Stimulated activated memory B cell treated with anti-CD40 and anti-IgM and Interleukin-4, amounts not matched to agents 10 μg/mL and 1 μg/mL and 100 μg/mL, for 72 hours (primary cell): ENCODE measurements around the gene COL24A1.

ENCODE experiments used
- ATAC-seq: fragments of 150-1000 bp; cut with Tn5 transposase; 2 replicates; pipeline ENCODE4 v1.10.0; 2021
- H3K27ac Mint-ChIP-seq: one replicate; pipeline ENCODE4 v1.8.0; 2022; ENCODE audit warnings: mild to moderate bottlenecking, mixed read lengths
- H3K27me3 Mint-ChIP-seq: one replicate; pipeline ENCODE4 v1.8.0; 2022; ENCODE audit warnings: mixed read lengths
- H3K36me3 Mint-ChIP-seq: one replicate; pipeline ENCODE4 v1.8.0; 2022; ENCODE audit warnings: mixed read lengths
- H3K4me1 Mint-ChIP-seq: one replicate; pipeline ENCODE4 v1.8.0; 2022; ENCODE audit warnings: mixed read lengths
- H3K4me3 Mint-ChIP-seq: one replicate; pipeline ENCODE4 v1.8.0; 2022; ENCODE audit warnings: mild to moderate bottlenecking, moderate library complexity, mixed read lengths
- H3K9me3 Mint-ChIP-seq: one replicate; pipeline ENCODE4 v1.8.0; 2022; ENCODE audit warnings: mixed read lengths

The COL24A1 gene

DNA sequence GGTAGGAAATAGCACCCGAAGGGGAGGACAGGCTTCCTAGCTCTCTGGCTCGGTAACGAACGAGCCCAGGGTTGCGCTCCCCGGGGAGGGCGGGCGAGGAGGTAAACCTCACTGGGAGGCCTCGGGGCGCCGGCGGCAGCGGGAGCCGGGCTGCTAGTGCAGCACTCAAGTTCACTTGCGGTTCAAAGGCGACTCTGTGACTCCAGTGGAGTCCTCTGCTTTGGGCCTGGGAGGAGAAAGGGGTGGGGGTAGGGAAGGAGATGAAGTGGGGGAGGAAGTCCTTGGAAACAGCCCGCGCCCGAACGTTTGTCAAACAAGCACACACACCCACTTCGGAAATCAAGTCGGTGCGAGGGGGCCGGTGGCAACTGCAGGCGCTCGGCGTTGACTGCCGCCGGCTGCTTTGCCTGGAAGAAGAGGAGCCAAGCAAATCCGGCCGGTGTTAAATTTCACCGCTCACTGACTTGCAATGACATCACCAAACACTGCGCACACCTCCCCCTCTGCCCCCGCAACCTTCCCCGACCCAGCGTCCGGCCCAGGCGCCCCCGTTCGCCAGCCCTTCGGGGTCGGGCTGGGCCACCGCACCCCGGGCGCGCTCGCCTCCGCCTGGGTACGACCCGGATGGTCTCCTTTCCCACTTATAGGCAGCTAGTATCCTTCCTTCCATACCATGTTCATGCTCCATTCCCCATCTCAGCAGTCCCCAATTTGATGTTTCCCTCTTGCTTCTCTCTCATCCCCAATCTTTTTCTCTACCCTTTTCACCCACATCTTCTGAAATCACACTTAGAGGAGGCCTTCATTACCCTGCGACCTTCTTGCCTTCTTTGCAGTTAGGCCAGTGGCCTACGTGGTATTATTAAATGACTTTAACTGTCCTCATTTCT lies at the start of gene COL24A1:
Gene COL24A1 (minus strand): TSS at position 207 of the 890 bp plus-strand sequence. CDS start 376 bp downstream, outside the sequence.
- Mint-ChIP-seq H3K36me3 (no peaks in the 10 kb centered on the region), H3K4me3 (no peak within 1 kb of the TSS), H3K27me3 (peaks cover 41% of the 10 kb centered on the region), H3K4me1 (no peaks in the 10 kb centered on the region), H3K27ac (no peak within 1 kb of the TSS), H3K9me3 (peaks cover 5% of the 10 kb centered on the region)
- no peak for ATAC-seq

DNA sequence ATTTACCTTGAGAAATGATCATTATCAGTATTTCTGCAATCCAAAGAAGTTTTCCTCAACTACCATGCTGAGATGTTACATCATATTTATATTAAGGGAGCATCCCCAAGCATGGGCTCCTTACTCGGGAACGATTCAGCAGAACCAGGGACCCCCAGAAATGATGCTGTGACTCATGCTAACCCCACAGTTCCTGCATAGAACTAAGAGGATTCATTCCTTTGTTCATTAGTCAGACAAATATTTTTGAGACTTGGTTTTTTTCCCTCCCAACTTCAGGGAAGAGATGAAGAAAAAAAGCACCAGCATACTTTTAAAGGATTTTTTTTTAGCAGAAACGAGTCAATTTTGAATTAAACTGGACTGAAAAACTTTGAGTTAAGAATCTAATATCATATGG lies 49.2 kb upstream of the COL24A1 start:
- ATAC-seq: no peak
- Mint-ChIP-seq H3K4me3 (no peak overlapping the region), H3K9me3 (no peaks in the 10 kb centered on the region), H3K27me3 (no peaks in the 10 kb centered on the region), H3K4me1 (no peaks in the 10 kb centered on the region), H3K36me3 (no peaks in the 10 kb centered on the region), H3K27ac (no peak overlapping the region)

DNA sequence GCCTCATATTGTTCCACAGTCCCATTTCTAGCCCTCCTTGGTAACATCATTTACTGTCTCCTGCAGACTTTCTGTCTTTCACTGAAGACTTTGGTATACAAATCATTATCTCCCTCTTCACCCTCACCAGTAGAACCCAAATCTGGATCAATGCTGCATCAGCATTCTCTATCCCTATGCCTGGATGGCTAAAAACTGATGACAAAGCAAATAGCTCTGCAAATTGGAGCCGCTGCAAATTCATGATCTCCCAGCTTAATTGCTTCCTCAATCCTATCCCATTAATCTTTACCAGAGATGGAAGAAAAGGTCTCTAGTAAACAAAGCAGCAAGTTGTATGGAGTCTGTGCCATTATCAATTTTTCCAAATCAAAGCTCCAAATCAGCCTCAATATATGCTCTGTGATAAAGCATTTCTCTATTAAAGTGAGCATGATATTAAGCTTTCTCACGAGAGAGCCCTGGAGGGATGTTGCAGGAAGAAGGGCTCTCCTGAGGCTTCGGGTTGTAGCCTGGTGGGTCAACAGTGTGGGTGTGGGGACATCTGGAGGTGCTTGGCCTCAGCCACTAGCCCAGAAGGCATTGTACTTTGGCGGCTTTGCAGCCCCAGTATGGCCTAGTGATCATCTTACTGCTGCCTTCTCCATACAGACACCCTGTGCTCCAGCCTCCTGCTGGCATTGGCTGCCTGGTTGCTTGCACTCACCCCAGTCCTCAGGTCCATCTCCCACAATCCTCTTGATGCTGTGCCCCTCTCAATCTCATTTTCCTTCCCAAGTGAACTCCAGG lies 46.2 kb upstream of the COL24A1 start:
- ATAC-seq: peak; percentile 53
- H3K9me3 Mint-ChIP-seq: no peaks in the 10 kb centered on the region
- no peak overlapping the region for H3K27ac Mint-ChIP-seq
- no peaks in the 10 kb centered on the region for H3K36me3 Mint-ChIP-seq
- no peak overlapping the region for H3K4me3 Mint-ChIP-seq
- H3K27me3 Mint-ChIP-seq: no peaks in the 10 kb centered on the region
- no peaks in the 10 kb centered on the region for H3K4me1 Mint-ChIP-seq

DNA sequence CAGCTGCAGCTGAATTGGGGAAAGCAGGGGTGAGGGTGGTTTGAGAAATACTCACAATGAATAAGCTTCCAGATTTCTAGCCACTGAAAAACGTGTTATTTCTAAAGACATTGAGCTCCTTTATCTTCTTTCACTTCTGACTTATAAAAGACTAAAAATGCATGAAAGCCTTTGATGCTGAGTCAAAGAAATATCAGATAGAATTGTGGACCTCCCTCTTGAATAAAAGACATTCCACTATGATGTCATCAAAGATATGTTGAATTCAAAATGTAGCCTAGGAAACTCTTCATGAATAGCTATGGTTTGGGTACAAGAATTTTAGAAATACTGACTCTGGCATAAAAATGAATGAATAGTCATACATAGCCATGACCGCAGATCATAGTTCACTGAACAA lies 44.7 kb upstream of the COL24A1 start:
- no peaks in the 10 kb centered on the region for H3K27me3 Mint-ChIP-seq
- H3K27ac Mint-ChIP-seq: no peak overlapping the region

DNA sequence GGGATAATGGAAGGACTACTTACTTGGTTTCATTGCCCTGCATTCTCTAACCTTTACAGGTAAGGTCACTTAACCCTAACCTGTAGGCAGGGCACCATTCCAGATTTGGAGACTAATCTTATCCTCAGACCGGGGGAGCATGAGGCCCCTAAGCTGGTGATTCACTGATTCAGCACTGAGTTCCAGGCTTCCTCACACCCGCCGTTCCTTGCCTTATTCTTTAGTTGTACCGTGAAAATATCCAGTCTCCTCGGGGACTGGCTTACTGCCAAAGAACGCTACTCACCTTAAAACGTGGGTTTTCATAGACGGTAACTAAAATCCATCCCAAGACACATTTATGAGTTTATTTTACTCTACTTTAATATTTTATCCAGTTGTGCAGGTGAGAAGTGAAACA lies 44.3 kb upstream of the COL24A1 start:
- Mint-ChIP-seq H3K9me3 (no peaks in the 10 kb centered on the region), H3K4me3 (no peak overlapping the region), H3K4me1 (no peaks in the 10 kb centered on the region), H3K36me3 (no peaks in the 10 kb centered on the region), H3K27me3 (no peaks in the 10 kb centered on the region), H3K27ac (no peak overlapping the region)
- no peak for ATAC-seq

More for the DNA sequence above, 44.7 kb upstream of the COL24A1 start:
- Mint-ChIP-seq H3K4me1 (no peaks in the 10 kb centered on the region), H3K36me3 (no peaks in the 10 kb centered on the region), H3K9me3 (no peaks in the 10 kb centered on the region), H3K4me3 (no peak overlapping the region)
- no peak for ATAC-seq

- H3K9me3 Mint-ChIP-seq: no peaks in the 10 kb centered on the region
- no peak overlapping the region for H3K4me3 Mint-ChIP-seq
- H3K27me3 Mint-ChIP-seq: no peaks in the 10 kb centered on the region
- no peak overlapping the region for H3K27ac Mint-ChIP-seq
- no peaks in the 10 kb centered on the region for H3K36me3 Mint-ChIP-seq
- ATAC-seq: no peak
- H3K4me1 Mint-ChIP-seq: no peaks in the 10 kb centered on the region
Measured at GRCh38 chr1:86197206-86197855, 40.8 kb upstream of the COL24A1 start.

- no peak for ATAC-seq
- Mint-ChIP-seq H3K4me1 (no peaks in the 10 kb centered on the region), H3K27ac (no peak overlapping the region), H3K36me3 (no peaks in the 10 kb centered on the region), H3K27me3 (no peaks in the 10 kb centered on the region), H3K4me3 (no peak overlapping the region), H3K9me3 (no peaks in the 10 kb centered on the region)
Measured at GRCh38 chr1:86195281-86195680, 38.7 kb upstream of the COL24A1 start.

DNA sequence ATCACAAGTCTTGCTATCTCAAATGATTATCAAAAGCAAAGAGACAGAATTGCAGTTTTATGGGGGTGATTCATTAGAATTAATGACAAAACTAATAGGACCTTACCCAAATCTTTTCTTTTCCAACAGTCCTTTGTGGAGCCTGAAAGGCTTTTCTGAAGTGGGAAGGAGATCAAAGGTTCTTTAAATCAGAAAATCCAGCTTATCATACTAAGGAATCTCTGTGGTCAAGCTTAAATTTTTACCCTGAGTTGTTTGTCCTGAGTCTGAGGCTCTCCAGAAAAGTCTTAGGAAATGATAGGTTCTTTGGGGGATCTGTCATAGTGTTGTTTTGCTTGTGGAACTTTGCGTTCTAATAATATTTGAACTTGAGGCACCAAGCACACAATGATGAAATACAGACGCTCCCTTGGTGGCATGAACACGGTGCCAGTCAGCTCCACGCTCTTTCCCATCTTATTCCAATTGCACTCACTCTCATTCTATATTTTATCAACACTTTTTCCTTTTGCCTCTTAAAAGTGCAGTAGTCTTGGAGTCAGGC lies 38.0 kb upstream of the COL24A1 start:
- no peaks in the 10 kb centered on the region for H3K27me3 Mint-ChIP-seq
- no peaks in the 10 kb centered on the region for H3K36me3 Mint-ChIP-seq
- no peak overlapping the region for H3K27ac Mint-ChIP-seq
- no peak for ATAC-seq
- no peaks in the 10 kb centered on the region for H3K4me1 Mint-ChIP-seq
- H3K9me3 Mint-ChIP-seq: no peaks in the 10 kb centered on the region
- H3K4me3 Mint-ChIP-seq: no peak overlapping the region

GRCh38 chr1:86192417-86192816 lies 35.8 kb upstream of the COL24A1 start:
- Mint-ChIP-seq H3K9me3 (no peaks in the 10 kb centered on the region), H3K4me3 (no peak overlapping the region), H3K27me3 (peaks cover 15% of the 10 kb centered on the region), H3K4me1 (no peaks in the 10 kb centered on the region), H3K27ac (no peak overlapping the region), H3K36me3 (no peaks in the 10 kb centered on the region)
- ATAC-seq: no peak

DNA sequence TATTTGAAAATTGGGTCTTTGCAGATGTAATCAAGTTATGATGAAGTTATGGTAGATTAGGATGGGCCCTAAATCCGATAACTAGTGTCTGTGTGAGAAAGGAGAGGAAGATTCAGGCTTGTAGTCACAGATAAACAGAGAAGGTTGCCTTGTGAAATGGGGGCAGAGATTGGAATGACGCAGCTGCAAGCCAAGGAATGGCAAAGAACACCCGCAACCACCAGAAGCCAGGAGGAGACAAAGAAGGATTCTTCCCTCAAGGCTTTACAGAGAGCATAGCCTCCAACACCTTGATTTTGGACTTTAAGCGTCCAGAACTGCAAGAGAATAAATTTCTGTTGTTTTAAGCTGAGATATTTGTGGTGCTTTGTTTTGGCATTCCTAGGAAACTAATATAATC lies 35.4 kb upstream of the COL24A1 start:
- no peak for ATAC-seq
- Mint-ChIP-seq H3K27ac (no peak overlapping the region), H3K27me3 (peaks cover 18% of the 10 kb centered on the region), H3K36me3 (no peaks in the 10 kb centered on the region), H3K4me1 (no peaks in the 10 kb centered on the region), H3K9me3 (no peaks in the 10 kb centered on the region), H3K4me3 (no peak overlapping the region)

DNA sequence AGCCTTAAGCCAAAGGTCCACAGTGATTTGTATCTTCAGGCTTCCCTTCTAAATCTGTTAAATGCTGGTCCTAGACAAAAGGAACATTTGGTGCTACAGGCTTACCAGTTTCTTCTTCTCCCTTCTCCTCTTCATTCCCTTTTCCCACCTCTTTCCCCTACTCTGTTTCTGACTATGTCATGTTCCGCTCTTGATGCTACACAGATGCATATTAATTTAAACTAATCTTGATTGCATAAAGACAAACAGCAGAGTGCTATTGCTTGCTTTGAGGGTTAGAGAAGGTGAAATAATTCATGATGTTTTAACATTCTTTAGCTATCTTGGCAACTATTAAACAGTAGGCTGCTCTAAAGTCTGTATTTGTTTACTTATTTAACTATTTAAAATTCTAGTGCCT lies 34.3 kb upstream of the COL24A1 start:
- no peaks in the 10 kb centered on the region for H3K9me3 Mint-ChIP-seq
- ATAC-seq: no peak
- H3K4me3 Mint-ChIP-seq: no peak overlapping the region
- peaks cover 18% of the 10 kb centered on the region for H3K27me3 Mint-ChIP-seq
- no peaks in the 10 kb centered on the region for H3K36me3 Mint-ChIP-seq
- no peaks in the 10 kb centered on the region for H3K4me1 Mint-ChIP-seq
- H3K27ac Mint-ChIP-seq: no peak overlapping the region

- Mint-ChIP-seq H3K4me1 (no peaks in the 10 kb centered on the region), H3K4me3 (no peak overlapping the region), H3K27me3 (peaks cover 18% of the 10 kb centered on the region), H3K9me3 (no peaks in the 10 kb centered on the region), H3K27ac (no peak overlapping the region), H3K36me3 (no peaks in the 10 kb centered on the region)
- no peak for ATAC-seq
Measured at GRCh38 chr1:86184426-86184825, 27.9 kb upstream of the COL24A1 start.

DNA sequence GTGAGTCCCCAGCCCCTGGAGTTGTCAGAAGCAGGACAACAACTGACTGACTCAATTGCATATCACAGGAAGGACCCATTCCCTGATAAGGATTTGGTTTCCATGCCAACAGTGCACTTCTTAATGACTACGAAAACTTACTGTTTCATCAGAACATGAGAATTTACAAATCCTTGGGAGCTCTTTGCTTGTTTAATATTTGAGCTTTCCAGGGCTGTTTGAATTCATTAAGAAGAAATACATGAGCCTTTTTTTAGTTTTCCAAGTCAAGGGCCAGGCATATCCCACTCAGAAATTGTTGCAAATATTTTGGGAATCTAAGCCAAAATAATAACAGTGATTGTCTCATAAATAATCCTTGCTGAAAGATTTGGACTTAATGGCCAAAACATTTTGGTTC lies 27.2 kb upstream of the COL24A1 start:
- peaks cover 17% of the 10 kb centered on the region for H3K27me3 Mint-ChIP-seq
- no peaks in the 10 kb centered on the region for H3K4me1 Mint-ChIP-seq
- H3K27ac Mint-ChIP-seq: no peak overlapping the region
- no peaks in the 10 kb centered on the region for H3K36me3 Mint-ChIP-seq
- no peak for ATAC-seq
- H3K4me3 Mint-ChIP-seq: no peak overlapping the region
- H3K9me3 Mint-ChIP-seq: no peaks in the 10 kb centered on the region

DNA sequence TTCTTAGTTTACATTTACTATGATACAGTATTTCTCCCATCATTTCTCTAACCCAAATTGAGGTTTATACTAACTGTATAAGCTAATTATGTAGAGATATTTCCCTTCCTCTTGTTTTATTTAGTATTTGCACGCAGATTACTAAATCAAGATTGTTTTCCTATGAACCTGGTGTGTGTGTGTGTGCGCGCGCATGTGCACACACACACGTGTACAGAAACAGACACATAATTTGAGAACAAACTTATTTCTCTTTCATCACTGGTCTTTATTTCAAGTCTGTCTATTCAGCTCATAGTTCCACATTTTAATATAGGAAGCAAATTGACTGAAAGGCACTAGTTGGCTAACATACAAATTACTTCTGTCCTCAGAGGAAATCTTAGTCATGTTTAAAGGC lies 19.7 kb upstream of the COL24A1 start:
- no peaks in the 10 kb centered on the region for H3K27me3 Mint-ChIP-seq
- H3K27ac Mint-ChIP-seq: no peak overlapping the region
- H3K9me3 Mint-ChIP-seq: no peaks in the 10 kb centered on the region
- no peaks in the 10 kb centered on the region for H3K4me1 Mint-ChIP-seq
- no peak overlapping the region for H3K4me3 Mint-ChIP-seq
- no peaks in the 10 kb centered on the region for H3K36me3 Mint-ChIP-seq
- no peak for ATAC-seq

DNA sequence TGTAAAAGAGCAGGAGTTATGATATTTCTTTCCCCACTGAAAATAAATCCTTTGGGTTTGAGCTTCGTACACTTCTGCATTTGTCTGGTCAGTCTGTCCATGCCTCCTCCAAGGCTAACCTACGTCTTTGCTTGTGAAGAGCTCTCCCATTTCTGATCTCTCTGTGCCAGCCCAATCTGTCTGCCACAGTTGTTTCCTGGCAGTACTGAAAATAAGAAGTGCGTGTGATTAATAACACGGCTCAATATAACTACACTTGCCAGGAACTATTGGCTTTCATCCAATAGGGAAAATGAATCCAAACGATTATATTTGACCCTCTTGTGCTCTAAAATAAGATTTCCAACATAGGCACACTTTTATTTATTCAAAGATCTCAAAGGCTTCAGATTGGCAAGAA lies 19.2 kb upstream of the COL24A1 start:
- ATAC-seq: no peak
- H3K27ac Mint-ChIP-seq: no peak overlapping the region
- no peak overlapping the region for H3K4me3 Mint-ChIP-seq
- no peaks in the 10 kb centered on the region for H3K9me3 Mint-ChIP-seq
- H3K4me1 Mint-ChIP-seq: no peaks in the 10 kb centered on the region
- no peaks in the 10 kb centered on the region for H3K27me3 Mint-ChIP-seq
- no peaks in the 10 kb centered on the region for H3K36me3 Mint-ChIP-seq
